HL-60 (cell line): ENCODE data around the gene HNRNPUL1.

Source experiments
- CTCF ChIP-seq: IDR thresholded peaks from one replicate; pipeline ENCODE4 v1.5.1; 2011; ENCODE audit warnings: low read length, control low read depth, inconsistent platforms; ENCODE audit not compliant: insufficient read depth
- GABPA ChIP-seq: IDR thresholded peaks from 2 replicates; pipeline ENCODE4 v1.6.1; 2012; ENCODE audit warnings: low read depth
- POLR2AphosphoS5 ChIP-seq: IDR thresholded peaks from 2 replicates; pipeline ENCODE4 v1.6.1; 2012; ENCODE audit warnings: low read depth
- REST ChIP-seq: IDR thresholded peaks from 2 replicates; pipeline ENCODE4 v1.6.1; 2012; ENCODE audit warnings: low read depth; ENCODE audit not compliant: insufficient replicate concordance
- SPI1 ChIP-seq: IDR thresholded peaks from 2 replicates; pipeline ENCODE4 v1.6.1; 2012; ENCODE audit warnings: low read depth, mild to moderate bottlenecking, borderline replicate concordance

- TF ChIP-seq POLR2AphosphoS5: no peak
- TF ChIP-seq CTCF: no peak
- no peak for TF ChIP-seq REST
- no peak for TF ChIP-seq SPI1
- TF ChIP-seq GABPA: no peak
Measured at GRCh38 chr19:41239363-41239762, 24.8 kb upstream of the HNRNPUL1 start.
